CD4-positive, alpha-beta T cell treated with Interleukin-21 for 1 hour (primary cell): Measurements from ENCODE around the gene TMTC2.
"Not testable (repeated sequence)": the region's sequence is repeated elsewhere in the genome, so short reads cannot be mapped to it uniquely, and the experiment has no call there.

ENCODE experiments used
- DNase-seq: peaks from one replicate; pipeline ENCODE4 v3.0.0-alpha.2; 2020

The TMTC2 gene

GRCh38 chr12:82797480-82797879 is 110.8 kb downstream of the TMTC2 start:
- no peak for DNase-seq

- DNase-seq = no peak
Observed at GRCh38 chr12:82800185-82800584, 113.5 kb downstream of the TMTC2 start.

GRCh38 chr12:82801951-82802610 is 115.4 kb downstream of the TMTC2 start:
- no peak for DNase-seq

GRCh38 chr12:82803201-82803600 is 116.5 kb downstream of the TMTC2 start:
- DNase-seq = no peak

GRCh38 chr12:82804601-82805000 is 117.9 kb downstream of the TMTC2 start:
- no peak for DNase-seq

GRCh38 chr12:82805004-82805403 is 118.3 kb downstream of the TMTC2 start:
- not testable (repeated sequence) for DNase-seq

- no peak for DNase-seq
Observed at GRCh38 chr12:82805812-82806497, 119.2 kb downstream of the TMTC2 start.

- no peak for DNase-seq
Observed at GRCh38 chr12:82807132-82807737, 120.5 kb downstream of the TMTC2 start.

GRCh38 chr12:82810568-82810967 is 123.9 kb downstream of the TMTC2 start:
- DNase-seq = no peak

GRCh38 chr12:82817368-82817767 is 130.7 kb downstream of the TMTC2 start:
- no peak for DNase-seq

GRCh38 chr12:82818271-82819035 is 131.7 kb downstream of the TMTC2 start:
- DNase-seq = no peak

GRCh38 chr12:82826505-82826904 is 139.8 kb downstream of the TMTC2 start:
- DNase-seq = no peak

GRCh38 chr12:82832096-82832495 is 145.4 kb downstream of the TMTC2 start:
- no peak for DNase-seq

GRCh38 chr12:82832981-82833380 is 146.3 kb downstream of the TMTC2 start:
- DNase-seq = no peak

GRCh38 chr12:82833481-82833880 is 146.8 kb downstream of the TMTC2 start:
- DNase-seq = no peak

- no peak for DNase-seq
Observed at GRCh38 chr12:82835217-82835616, 148.5 kb downstream of the TMTC2 start.

- no peak for DNase-seq
Observed at GRCh38 chr12:82838131-82838551, 151.4 kb downstream of the TMTC2 start.

- DNase-seq = no peak
Observed at GRCh38 chr12:82838827-82839226, 152.1 kb downstream of the TMTC2 start.

GRCh38 chr12:82839796-82840195 is 153.1 kb downstream of the TMTC2 start:
- DNase-seq = no peak

GRCh38 chr12:82841487-82841904 is 154.8 kb downstream of the TMTC2 start:
- no peak for DNase-seq

- no peak for DNase-seq
Observed at GRCh38 chr12:82842480-82842879, 155.8 kb downstream of the TMTC2 start.

GRCh38 chr12:82845076-82845475 is 158.4 kb downstream of the TMTC2 start:
- DNase-seq = not testable (repeated sequence)

- DNase-seq = no peak
Observed at GRCh38 chr12:82848845-82849244, 162.1 kb downstream of the TMTC2 start.
